ENCODE results near the gene TSPAN16.

GRCh38 chr19:11335449-11336146, 39.6 kb downstream of the TSPAN16 start:
- TF ChIP-seq CTCF (IDR thresholded peaks at IDR 0.05) (no peak), POLR2A (IDR thresholded peaks at IDR 0.05) (no peak)

All from right lobe of liver (tissue), 4 donors.